HCT116 (cell line): ENCODE data around the gene MSLN.

ENCODE experiments used
- EZH2phosphoT487 ChIP-seq: fragments of 200-600 bp; IDR thresholded peaks from 2 replicates; pipeline ENCODE4 v1.6.1; 2018; ENCODE audit warnings: antibody characterized with exemption, borderline replicate concordance
- POLR2A ChIP-seq: IDR thresholded peaks from 2 replicates; pipeline ENCODE4 v1.7.0; 2011; ENCODE audit warnings: borderline replicate concordance; ENCODE audit not compliant: insufficient read depth, insufficient read length; ENCODE audit errors: extremely low read depth

DNA sequence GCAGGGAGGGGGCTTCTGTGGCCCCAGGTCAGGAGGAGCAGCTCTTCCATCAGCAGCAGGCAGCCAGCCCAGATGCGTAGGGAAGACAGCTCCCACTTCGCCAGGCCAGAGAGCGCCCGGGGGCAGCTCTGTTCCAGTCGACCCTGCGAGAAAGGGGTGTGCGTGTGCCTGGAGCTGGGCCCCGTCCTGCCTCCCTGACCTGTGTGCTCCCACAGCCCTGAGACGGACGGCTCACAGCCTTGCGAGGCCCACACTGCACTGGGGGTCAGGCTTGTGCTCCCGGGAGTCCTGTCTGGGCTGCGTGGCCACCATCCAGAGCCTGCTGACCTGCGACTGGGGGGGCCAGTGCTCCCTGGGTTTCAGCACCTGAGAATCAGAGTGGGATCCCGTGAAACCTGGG is 469 bp upstream of the MSLN start:
- TF ChIP-seq EZH2phosphoT487, result no peak
- no peak for TF ChIP-seq POLR2A
